ENCODE measurements around the gene LHFPL6. TPM values are rescaled to one million over a fixed set of nuclear protein-coding genes. Genes with fewer than 3 reads are reported as not detected.

The LHFPL6 gene
- total RNA-seq, 1 donor, result 57.9 TPM

DNA sequence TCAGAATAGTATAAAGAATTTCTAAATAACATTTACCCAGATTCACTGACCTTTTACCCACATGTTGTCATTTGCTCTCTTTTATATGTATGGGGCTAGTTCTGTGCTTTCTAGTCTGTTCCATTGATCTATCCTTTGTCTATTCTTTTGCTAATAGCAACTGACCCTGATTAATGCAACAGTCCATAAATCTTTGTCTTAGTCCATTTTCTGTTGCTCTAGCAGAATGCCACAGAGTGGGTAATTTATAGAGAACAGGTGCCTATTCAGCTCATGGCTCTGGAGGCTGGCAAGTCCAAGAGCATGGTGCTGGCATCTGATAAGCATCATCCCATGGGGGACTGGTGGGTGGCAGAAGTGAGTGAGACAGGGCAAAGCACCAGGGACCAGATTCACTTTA is 52.1 kb downstream of the LHFPL6 start:
- no peak for DNase-seq (ENCODE audit: low read depth)
- TF ChIP-seq, protein P1, sequence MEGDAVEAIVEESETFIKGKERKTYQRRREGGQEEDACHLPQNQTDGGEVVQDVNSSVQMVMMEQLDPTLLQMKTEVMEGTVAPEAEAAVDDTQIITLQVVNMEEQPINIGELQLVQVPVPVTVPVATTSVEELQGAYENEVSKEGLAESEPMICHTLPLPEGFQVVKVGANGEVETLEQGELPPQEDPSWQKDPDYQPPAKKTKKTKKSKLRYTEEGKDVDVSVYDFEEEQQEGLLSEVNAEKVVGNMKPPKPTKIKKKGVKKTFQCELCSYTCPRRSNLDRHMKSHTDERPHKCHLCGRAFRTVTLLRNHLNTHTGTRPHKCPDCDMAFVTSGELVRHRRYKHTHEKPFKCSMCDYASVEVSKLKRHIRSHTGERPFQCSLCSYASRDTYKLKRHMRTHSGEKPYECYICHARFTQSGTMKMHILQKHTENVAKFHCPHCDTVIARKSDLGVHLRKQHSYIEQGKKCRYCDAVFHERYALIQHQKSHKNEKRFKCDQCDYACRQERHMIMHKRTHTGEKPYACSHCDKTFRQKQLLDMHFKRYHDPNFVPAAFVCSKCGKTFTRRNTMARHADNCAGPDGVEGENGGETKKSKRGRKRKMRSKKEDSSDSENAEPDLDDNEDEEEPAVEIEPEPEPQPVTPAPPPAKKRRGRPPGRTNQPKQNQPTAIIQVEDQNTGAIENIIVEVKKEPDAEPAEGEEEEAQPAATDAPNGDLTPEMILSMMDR (IDR thresholded peaks at IDR 0.05; ENCODE audit: insufficient read depth, low read depth, low read length), result no peak
- no peak overlapping the region for H3K4me3 ChIP-seq (ENCODE audit: low read depth, low read length)

DNA sequence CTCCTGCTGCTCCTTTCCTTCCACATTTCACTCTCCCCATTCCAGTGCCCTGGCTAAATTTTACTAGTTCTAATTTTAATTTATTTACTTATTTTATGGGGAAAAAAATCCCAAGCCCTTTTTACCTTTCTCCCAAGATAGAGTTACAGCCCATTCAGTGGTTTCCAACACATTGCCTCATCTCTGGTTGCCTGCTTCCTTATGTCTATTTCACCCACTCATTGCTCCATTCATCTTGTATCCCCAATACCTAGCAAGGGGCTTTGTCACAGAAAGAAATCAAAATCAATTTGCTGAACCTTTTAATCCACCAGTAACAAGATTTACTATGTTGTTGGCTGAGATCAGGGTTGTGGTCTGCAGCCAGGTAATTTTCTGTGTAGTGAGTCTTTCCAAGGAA is 55.9 kb downstream of the LHFPL6 start:
- no peak for DNase-seq (ENCODE audit: low read depth)
- TF ChIP-seq, protein P1 (IDR thresholded peaks at IDR 0.05; ENCODE audit: insufficient read depth, low read depth, low read length), result no peak
- no peak overlapping the region for H3K4me3 ChIP-seq (ENCODE audit: low read depth, low read length)

DNA sequence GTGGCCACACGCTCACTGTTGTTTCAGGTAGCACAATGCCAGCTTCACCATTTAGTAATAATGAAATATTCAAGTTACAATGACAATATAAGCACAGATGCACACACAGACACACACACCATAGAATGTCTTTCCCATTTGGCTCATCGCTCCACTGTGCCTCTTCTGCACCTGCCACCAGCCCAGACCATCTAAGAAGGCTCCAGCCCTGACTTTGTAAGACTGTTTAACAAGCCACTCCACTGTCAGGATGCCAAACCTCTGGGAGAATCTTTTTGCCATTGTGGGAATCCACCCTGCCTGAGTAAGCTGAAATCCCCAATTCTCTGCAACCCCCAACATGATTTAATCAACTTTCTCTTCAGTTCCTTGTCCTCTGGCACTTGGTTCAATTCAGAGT is 60.6 kb downstream of the LHFPL6 start:
- DNase-seq (ENCODE audit: low read depth), result no peak
- no peak overlapping the region for H3K4me3 ChIP-seq (ENCODE audit: low read depth, low read length)
- TF ChIP-seq, protein P1 (IDR thresholded peaks at IDR 0.05; ENCODE audit: insufficient read depth, low read depth, low read length), result no peak

DNA sequence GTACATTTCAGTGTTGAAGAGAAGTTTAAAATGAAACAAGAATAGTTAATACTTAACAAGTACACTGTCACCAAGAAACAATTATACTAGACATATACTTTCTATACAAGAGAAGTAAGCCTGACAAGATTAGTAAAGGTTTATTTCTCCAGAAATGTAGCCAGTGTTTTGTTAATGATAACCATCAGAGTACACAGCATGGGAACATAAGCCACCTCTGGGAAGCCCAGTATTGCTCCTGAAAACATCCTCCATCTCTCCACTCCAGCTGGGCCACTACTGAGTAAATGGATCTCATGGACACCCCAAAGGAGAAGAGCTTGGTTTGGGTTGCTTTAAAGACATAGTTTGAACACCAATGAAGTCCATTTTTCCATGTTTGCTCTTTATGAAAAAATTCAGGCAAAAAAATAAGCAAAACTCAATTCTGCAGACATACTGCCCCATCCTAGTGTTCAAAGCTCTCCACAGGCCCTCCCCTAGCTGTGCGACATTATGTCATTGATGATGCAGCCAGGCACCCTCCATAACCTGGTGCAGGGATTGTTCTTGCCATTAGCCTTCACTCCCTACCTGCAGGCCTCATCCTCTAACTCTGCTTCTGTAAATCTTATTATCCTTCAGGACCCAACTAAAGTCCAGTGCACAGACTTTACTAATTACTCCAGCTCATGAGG is 61.9 kb downstream of the LHFPL6 start:
- H3K4me3 ChIP-seq (ENCODE audit: low read depth, low read length), result no peak overlapping the region
- TF ChIP-seq, protein P1 (IDR thresholded peaks at IDR 0.05; ENCODE audit: insufficient read depth, low read depth, low read length), result no peak
- no peak for DNase-seq (ENCODE audit: low read depth)

DNA sequence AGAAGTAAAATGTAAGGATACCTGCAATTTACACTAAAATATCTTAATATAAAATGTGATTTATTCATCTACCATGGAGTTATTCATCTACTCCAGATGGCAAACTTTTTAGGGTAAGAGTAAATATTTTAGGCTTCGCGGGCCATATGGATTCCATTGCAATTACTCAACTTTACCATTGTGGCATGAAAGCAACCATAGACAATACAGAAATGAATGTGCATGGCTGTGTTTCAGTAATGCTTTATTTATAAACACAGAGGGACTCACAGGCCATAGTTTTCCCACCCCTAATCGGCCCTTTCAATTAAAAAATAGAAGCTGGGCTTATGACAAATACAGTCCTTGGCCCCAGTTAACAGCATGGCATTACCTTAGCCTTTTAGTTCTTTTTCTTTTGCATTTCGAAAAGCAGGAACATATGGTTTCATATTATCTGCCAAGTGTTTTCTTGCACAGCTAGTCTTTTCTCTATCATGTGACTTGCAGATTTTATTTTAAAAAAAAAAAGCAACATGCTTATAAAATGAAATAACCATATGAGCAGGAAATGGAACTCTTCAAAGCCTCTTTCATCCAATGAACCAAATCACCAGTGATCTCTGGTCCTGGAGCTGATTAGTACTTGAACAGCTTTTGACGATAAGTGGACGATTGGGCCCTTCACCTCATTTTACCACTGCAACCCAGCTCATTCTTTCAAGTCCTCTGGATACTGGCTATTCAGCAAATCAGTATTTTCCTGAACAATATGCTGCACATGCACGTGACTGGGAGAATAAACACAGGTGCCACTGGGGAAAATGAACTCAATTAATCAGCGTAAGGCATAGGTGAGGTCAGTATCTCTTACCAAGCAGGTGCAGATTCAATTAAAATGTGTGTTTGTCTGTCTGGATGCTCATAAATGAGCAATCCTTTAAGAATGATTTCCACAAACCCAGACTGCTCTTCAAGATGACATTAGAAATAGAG is 63.9 kb downstream of the LHFPL6 start:
- no peak overlapping the region for H3K4me3 ChIP-seq (ENCODE audit: low read depth, low read length)
- TF ChIP-seq, protein P1 (IDR thresholded peaks at IDR 0.05; ENCODE audit: insufficient read depth, low read depth, low read length), result no peak
- peak; percentile 41 for DNase-seq (ENCODE audit: low read depth)

DNA sequence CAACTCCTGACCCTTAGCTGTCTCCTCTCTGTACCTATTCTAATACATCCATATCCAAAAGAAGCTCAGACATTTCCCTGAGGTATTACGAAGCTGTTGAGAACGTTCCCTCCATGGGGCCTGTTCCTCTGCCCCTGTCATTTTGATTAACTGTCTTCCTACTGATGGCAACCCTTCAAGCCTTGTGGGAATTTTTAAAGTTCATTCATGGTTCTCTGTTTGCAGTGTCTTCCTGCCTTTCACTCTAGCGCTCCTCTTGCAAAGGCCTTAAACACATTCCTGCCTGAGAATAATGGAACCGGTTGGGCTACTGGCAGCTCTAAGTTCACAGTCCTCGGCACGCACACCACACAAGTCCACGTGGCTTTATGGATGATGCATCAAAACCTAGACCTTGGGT is 66.1 kb downstream of the LHFPL6 start:
- no peak overlapping the region for H3K4me3 ChIP-seq (ENCODE audit: low read depth, low read length)
- DNase-seq (ENCODE audit: low read depth), result no peak
- TF ChIP-seq, protein P1 (IDR thresholded peaks at IDR 0.05; ENCODE audit: insufficient read depth, low read depth, low read length), result no peak

All from fibroblast of villous mesenchyme (primary cell).